ENCODE measurements around the gene PGAP2. TPM values are rescaled to one million over a fixed set of nuclear protein-coding genes. Genes with fewer than 3 reads are reported as not detected.

Gene PGAP2
- total RNA-seq, 1 experiment from 2014 or later, result 37.4 TPM

DNA sequence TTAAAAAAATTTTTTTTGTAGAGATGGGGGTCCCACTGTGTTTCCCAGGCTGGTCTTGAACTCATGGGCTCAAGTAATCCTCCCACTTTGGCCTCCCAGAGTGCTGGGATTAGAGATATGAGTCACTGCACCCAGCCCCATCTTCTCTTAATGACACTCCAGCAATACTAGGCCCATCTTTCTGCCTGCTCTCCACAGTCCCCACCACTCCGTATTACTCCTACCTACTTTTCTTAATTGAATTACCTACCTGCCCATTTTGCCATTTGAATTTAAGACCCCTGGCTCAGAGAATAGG, 45.1 kb downstream of the PGAP2 start:
- Histone ChIP-seq H2AK5ac (ENCODE audit: insufficient read length, low read length) (no peak overlapping the region), H2AFZ (ENCODE audit: low read length) (no peak overlapping the region), H4K8ac (replicated peaks; ENCODE audit: insufficient read length, low read depth, low read length) (no peak overlapping the region), H2BK15ac (ENCODE audit: low read depth, low read length) (no peak overlapping the region), H2BK12ac (ENCODE audit: insufficient read length, low read depth, low read length) (no peak overlapping the region), H4K5ac (ENCODE audit: insufficient read length, low read depth, low read length) (no peak overlapping the region), H3K79me2 (ENCODE audit: insufficient read depth, low read length) (no peaks in the 10 kb centered on the region), H3K27me3 (ENCODE audit: insufficient read depth, low read length) (no peaks in the 10 kb centered on the region; the same call in 1 of the 2 replicates), H2BK120ac (ENCODE audit: low read depth, low read length, poor library complexity, severe bottlenecking) (no peak overlapping the region), H3K23me2 (ENCODE audit: insufficient read length, low read depth, low read length, poor library complexity, severe bottlenecking) (peaks cover 12% of the 10 kb centered on the region), H2BK5ac (ENCODE audit: insufficient read length, low read length) (no peak overlapping the region), H3K18ac (ENCODE audit: insufficient read length, low read depth, low read length) (no peak overlapping the region), H3K27ac (ENCODE audit: insufficient read length, low read depth, low read length) (no peak overlapping the region), H3K4ac (ENCODE audit: low read depth, low read length) (no peak overlapping the region), H4K91ac (ENCODE audit: insufficient read length, low read depth, low read length) (no peak overlapping the region), H3K9ac (ENCODE audit: extremely low read depth, insufficient read length, low read length) (no peak overlapping the region), H3K23ac (ENCODE audit: insufficient read length, low read depth, low read length) (no peak overlapping the region), H3K9me3 (ENCODE audit: control insufficient read depth, low read depth, low read length) (no peaks in the 10 kb centered on the region), H3K4me2 (ENCODE audit: insufficient read depth, insufficient read length, low read length) (no peak overlapping the region), H3K4me1 (ENCODE audit: insufficient read depth, low read length) (peaks cover 2% of the 10 kb centered on the region; the same call in 1 of the 2 replicates), H3K14ac (ENCODE audit: insufficient read depth, low read length) (no peak overlapping the region), H3T11ph (ENCODE audit: low read length) (no peak overlapping the region), H3K56ac (ENCODE audit: insufficient read length, low read depth, low read length) (no peak overlapping the region), H2BK20ac (ENCODE audit: low read depth, low read length, poor library complexity, severe bottlenecking) (no peak overlapping the region), H3K79me1 (ENCODE audit: insufficient read depth, low read depth, low read length, poor library complexity, severe bottlenecking) (no peaks in the 10 kb centered on the region), H4K20me1 (ENCODE audit: control insufficient read depth, insufficient read depth, insufficient read length) (no peaks in the 10 kb centered on the region)
- H3K4me1 Mint-ChIP-seq, result peaks cover 26 to 32% of the 10 kb centered on the region in 2 experiments
- no peaks in the 10 kb centered on the region; a peak in 1 of 7 replicates for H3K36me3 Mint-ChIP-seq (ENCODE audit: insufficient read depth in 1 of 3, low read depth in 3 of 3)
- H3K27ac Mint-ChIP-seq, result no peak overlapping the region
- no peak overlapping the region; a peak in 1 of 5 replicates for H3K4me3 Mint-ChIP-seq
- H3K27me3 Mint-ChIP-seq (ENCODE audit: low read depth), result peaks cover 20% of the 10 kb centered on the region
- H3K9me3 Mint-ChIP-seq, result no peaks in the 10 kb centered on the region
- TF ChIP-seq, protein P1, sequence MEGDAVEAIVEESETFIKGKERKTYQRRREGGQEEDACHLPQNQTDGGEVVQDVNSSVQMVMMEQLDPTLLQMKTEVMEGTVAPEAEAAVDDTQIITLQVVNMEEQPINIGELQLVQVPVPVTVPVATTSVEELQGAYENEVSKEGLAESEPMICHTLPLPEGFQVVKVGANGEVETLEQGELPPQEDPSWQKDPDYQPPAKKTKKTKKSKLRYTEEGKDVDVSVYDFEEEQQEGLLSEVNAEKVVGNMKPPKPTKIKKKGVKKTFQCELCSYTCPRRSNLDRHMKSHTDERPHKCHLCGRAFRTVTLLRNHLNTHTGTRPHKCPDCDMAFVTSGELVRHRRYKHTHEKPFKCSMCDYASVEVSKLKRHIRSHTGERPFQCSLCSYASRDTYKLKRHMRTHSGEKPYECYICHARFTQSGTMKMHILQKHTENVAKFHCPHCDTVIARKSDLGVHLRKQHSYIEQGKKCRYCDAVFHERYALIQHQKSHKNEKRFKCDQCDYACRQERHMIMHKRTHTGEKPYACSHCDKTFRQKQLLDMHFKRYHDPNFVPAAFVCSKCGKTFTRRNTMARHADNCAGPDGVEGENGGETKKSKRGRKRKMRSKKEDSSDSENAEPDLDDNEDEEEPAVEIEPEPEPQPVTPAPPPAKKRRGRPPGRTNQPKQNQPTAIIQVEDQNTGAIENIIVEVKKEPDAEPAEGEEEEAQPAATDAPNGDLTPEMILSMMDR (conservative IDR thresholded peaks at IDR 0.05), result no peak
- no peak for DNase-seq
- WGBS (ENCODE audit: extremely low coverage, insufficient read length, low lambda C conversion rate), result no CpG with 5 or more reads among the region's 1 CpG
